NCI-H774 (cell line): ENCODE measurements around the gene HOXA5.
A peak's percentile ranks its signal among the peaks of the same experiment; 100 is the strongest.

Experiments
- DNase-seq: peaks from one replicate; lab custom pipeline; 2025; lab: John Stamatoyannopoulos, UW

HOXA5 gene

DNA sequence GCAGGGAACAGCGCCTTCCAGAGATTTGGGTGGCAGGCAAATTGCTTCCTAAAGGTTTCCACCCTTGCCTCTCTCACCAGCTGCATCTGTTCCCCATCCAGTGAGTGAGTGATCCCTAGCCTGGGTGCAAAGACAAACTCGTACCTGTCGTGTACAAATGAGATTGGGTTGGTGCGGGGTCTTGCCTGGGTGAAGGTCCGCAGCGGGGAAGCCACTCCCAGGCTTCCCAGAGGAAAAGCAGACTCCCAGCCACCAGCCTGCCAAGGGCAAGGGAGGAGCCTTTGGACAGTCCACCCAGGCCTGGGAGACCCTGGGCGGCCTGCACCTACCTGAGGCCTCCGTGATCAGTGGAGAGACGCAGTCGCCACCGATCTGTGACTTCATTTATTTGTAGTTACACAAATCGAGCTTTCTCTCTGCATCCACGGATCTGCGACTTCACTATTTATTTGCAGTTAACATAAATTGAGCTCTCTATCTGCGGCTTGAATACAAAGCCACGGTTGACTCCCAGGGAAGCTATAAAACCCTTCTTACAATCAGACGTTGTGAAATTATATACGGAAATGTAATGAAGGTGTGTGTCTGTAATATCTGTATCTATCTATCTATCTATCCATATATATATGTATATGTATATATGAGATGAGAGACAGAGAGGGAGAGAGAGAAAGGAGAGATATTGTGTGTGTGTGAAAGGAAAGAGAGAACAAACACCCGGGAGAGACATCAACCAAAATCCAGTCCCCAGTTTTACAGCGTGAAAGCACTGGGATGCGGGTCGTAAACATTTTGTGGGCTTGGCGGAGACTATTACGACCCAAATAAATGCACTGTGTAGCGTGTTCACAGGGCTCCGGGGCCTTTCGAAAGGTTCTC is 16.0 kb upstream of the HOXA5 start:
- no peak for DNase-seq

DNA sequence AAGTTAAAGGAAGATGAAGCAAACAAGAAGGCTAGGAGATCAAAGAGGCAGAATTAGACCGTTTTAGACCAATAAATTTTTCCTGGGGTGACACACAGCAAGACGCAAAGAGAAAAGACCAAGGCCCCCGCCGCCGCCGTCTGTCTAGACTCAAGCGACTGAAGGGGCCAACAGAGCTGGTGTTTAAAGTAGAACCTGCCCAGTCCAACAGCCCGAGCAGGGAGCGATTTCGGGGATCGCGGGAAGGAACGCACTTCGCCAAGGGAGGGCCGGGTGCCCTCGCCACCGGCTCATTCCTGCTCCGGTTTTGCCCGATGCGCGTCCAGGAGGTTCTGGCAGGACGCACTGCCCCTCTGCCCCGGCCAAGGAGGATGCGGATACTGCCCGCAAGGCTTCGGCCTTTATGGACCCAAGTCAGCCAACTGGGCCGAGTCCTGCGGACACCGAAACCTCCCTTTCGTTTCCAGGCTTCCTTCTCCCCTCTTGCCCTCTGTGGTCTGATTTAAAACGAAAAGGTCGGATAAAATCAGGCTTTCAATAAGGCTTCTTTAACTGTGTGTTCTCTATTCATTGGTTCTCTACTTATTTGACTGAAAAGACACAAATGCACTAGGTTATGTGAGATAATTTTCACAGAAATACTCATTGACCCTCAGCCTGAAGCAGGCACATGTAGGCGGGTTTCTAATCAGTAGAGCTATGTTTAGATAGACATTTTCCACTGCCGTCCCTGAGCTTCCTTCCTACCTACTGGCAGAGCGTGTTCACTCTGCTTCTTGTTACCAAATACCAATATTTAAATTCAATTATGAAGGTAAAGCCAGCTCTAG is 15.2 kb upstream of the HOXA5 start:
- no peak for DNase-seq

DNA sequence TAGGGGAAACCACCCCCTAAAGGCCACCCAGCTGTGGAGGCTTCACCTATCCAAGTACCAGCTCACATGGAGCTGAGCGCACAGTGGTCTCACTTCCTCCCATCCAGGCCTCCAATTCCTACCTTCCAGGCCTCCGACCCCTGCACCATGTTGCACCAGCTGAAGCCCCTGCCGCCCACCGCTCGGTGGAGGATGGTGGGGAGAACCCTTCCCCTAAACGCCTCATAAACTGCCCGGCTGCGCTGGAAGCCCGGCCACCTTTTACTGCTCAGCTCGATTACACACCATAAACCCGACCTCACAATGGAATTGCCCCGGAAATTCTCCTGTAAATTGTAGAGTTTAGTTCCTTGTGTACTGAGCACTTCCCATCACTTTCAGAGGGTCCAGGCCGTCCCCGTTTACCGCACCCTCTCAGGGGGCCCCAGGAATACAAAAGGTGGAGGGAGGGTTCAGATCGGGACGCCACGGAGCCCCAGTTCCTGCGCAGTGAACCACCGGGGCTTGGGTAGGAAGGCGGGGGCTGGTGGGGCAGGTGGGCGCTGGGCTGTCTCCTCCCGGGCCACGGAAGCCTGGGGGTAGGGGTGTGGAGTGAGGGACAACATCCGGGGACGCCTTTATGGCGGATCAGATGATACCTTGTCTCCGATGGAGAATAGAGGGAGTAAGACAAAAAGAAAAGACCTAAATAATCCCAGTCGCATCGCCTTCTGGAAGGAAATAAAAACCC is 14.4 kb upstream of the HOXA5 start:
- no peak for DNase-seq

DNA sequence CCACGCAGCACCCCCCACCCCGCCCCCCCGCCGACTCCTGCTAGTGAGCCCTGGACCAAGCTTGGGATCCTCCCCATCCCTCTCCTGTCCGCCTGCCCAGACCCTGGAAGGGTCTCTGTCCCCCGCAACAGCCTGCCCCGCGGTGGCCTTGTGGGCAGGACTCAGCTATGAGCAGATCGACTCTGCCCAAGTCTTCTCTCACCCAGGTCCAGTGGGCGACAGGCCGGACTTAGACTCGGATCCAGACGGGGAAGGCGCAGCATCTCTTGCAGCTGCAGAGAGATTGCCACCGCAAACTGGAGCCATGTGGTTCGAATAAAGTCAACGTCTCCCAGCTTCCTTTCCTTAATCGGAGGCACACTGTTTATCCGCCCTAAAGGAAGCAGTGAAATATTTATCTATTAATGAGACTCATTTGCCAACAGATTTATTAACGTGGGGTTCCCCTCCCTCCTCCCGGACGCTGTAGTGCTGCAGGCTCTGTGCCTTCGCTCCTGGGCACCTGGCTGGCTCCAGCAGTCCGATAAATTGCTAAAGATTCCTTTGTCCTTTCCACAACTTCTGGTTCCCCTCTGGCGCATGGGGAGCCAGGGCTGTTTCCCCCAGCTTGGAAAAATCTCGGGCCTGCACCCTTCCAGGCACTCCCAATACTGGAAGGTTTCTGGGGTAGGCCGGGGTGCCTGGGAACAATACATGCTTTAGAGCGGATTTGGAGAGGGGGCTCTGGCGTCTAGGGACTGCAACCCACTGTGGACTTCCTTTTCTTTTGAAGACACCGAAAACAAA is 13.6 kb upstream of the HOXA5 start:
- no peak for DNase-seq

DNA sequence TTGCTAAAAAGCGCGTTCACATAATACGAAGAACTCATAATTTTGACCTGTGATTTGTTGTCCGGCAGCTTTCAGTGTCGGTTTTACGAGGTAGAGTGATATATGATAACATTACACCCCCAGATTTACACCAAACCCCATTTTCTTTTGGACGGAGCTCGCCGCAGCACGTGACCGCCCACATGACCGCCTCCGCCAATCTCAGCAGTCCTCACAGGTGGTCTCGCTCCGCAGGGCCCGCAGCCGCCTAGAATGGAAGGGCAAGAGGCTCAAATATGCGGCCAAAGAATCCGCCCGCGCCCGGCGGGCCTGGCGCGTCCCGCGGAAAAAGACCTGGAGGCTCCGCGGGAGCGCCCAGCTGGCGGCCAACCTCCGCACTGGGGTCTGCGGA is 13.0 kb upstream of the HOXA5 start, which contains the start of gene HOXA7:
Gene HOXA7, minus strand, starts transcription at position 168 of the 391 bp plus-strand sequence. Its CDS starts 130 bp downstream, at position 38.
- DNase-seq, result no peak

DNA sequence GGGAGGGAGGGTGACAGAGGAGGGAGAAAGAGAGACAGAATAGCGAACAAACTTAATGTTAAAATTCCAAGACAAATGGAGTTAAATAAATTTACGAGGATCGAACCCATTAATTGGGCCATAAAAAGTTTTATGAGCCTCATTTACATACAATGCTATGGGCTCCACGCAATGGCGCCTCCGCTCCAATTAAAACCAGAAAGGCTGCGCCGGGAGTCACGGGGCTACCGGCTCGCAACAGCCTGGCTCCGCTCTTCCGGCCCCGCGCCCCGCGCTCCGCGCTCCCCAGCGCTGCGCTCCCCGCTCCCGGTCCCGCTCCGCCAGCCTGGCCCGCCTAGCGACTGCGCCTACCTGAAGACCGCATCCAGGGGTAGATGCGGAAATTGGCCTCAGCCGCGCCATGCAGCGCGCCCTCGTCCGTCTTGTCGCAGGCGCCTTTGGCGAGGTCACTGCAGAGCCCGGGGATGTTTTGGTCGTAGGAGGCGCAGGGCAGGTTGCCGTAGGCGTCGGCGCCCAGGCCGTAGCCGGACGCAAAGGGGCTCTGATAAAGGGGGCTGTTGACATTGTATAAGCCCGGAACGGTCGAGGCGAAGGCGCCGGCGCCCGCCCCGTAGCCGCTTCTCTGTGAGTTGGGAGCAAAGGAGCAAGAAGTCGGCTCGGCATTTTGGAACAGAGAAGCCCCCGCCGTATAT is 12.5 kb upstream of the HOXA5 start:
- DNase-seq, result no peak

DNA sequence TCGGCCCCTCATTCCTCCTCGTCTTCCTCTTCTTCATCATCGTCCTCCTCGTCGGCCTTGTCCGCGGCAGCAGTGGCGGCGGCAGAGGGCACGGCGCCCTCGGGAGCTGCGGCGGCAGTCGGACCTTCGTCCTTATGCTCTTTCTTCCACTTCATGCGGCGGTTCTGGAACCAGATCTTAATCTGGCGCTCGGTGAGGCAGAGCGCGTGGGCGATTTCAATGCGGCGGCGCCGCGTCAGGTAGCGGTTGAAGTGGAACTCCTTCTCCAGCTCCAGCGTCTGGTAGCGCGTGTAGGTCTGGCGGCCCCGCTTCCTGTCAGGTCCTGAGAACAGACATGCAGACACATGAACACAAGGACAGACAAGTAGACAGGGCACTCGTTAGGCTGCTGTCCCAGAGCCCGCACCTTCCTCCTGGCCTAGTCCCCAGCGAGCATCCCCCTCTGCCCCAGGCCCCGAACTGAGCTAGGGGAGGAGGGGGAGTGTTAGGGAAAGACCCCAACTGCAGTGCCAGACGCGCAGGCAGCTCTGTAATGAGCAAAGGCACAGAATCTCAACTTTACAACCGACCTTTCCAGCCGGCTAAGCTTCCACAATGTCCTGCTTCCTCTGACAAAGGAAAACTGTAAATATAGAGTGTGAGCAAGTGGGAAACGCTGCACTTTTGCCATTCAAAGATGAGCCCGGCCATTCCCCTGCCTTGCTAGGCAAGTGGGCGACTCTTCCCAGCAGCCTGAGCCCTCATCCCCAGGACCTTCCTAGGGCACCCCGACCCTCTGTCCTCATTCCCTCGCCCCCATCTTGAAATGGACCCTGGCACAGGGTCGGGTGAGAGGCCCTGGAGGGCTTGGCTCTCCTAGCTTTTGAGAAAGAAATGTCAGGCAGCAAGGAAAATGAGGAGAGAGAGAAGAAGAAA is 11.7 kb upstream of the HOXA5 start:
- DNase-seq, result no peak

DNA sequence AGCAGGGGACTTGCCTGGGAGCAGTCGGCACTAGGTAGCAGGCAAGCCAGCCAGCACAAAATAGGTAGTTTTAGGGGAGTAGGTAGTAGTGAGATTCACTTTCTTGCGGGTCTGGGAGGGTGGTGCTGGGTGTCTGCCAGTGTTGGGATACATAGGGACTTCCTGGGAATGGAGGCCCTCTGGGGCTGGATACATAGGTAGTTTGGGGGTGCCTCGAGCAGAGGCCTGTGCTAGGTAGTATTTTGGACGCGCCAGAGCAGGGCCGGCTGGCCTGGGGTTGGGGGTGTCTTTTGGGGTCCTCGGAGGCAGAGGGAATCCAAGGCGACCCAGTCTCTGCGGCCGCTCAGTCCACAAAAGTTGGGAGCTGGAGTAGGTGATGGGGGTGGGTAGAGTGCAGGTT is 10.9 kb upstream of the HOXA5 start:
- no peak for DNase-seq

DNA sequence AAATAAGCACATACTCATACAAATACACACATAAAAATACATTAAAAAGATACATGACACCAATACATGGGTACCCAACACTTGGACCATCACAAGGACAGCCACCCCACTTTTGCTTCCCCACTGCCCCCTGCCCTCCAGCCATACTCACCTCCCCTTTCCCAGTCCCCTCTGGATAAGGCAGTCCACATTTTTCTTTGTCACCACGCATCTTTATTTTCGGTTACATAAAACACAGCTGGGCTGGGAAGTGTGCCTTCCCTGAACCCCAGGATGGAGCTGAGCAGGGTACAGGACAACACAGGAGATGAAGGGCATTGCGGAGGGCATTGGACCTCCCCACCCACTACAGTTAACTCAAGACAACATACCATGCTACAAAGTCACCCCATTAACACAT is 10.0 kb upstream of the HOXA5 start:
- DNase-seq, result no peak

DNA sequence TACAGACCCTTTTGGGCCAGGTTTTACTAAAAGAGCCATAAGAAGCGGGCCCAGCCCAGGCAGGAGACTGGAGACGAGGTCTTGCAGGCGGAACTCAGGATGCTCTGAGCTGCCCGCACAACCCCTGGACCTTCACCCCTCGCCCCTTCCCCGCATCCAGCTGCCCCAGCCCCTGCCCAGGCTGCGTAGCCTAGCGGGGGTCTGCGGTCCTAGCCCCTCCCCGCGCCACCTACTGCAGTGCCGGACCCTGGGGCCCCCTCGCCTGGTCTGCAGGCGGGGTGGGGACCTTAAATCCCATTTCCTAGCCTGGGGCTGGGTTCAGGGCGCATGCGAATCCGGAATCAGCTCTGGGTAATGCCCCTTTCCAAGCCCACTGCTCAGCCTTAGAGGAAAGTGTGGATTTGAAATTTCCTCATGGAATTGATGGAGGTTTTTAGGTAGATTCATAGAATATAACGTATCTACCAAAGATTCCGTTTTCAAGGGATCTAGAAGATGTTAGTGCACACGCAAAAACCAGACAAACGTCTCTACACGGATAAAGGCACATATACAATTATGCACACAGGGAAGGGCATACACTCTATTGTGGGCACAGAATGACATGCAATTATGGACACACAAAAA is 9.4 kb upstream of the HOXA5 start:
- DNase-seq, result no peak

DNA sequence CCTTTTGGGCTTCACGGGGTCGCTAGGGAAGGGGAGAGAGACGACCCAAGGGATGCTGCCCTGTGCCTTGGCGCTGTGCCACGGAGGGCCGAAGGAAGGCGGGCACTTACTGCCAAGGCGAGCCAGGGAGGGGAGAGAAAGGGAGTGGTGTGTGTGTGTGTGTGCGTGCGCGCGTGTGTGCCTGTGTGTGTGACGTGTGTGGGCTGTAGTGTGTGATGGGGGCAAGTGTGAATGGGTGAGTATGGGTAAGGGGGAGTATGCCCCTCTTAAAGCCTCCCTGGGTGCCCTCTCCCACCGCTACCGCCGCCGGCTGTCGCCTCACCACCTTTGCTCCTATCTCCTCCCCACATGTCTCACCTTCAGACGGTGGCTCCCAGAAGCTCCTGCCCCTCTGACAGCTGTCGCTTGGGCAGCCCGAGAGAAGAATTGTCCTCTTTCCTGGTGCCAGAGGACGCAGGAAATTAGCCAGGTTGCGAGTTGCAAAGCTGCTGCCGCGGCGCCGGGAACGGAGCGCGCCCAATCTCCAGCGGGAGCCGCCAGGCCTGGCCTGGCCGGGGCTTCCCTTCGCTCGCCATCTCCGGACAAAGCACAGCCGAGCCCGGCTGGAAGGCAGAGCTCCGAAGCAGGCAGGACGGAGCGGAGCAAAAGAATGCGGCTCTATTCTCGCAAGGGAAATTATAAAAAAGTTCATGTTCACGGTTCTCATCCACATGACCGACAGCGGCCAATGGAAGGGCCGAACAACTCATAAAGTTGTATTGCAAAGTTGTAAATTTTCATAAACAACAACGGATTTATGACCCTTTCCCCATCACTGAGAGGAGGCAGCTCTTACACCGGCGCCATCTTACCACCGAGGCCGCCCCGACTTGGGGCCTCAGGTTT is 8.7 kb upstream of the HOXA5 start, which contains the start of gene HOXA3:
Gene HOXA3, minus strand, starts transcription at position 653 of the 885 bp plus-strand sequence. CDS start 41,943 bp downstream, outside the sequence.
- no peak for DNase-seq

DNA sequence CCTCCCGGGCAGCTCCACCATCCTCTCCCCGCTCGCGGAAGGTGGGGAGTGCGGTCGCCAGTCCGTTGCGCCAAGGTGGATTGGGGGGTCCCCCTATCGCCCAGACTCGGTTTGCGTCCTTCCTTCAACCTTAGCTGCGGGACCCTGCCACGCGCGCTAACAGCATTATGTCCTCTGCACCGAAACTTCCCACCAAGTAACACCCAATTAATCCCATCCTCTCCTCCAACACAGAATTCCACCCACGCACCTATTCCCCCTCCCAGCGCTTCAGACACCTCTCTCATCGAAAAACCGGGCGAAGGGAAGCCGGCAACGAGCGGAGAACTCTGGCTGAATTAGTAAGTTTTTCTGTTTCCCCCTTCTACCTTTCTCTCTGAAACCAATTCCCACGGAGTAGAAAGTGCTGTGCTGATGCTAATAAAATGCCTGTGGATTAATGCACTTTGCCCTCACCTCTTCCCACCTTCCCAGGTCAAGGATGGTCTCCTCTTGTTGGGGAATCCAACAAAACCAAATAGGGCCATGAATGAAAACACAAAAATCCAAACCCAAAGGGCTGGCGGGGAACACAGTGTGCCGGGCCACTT is 8.0 kb upstream of the HOXA5 start:
- DNase-seq, result no peak

DNA sequence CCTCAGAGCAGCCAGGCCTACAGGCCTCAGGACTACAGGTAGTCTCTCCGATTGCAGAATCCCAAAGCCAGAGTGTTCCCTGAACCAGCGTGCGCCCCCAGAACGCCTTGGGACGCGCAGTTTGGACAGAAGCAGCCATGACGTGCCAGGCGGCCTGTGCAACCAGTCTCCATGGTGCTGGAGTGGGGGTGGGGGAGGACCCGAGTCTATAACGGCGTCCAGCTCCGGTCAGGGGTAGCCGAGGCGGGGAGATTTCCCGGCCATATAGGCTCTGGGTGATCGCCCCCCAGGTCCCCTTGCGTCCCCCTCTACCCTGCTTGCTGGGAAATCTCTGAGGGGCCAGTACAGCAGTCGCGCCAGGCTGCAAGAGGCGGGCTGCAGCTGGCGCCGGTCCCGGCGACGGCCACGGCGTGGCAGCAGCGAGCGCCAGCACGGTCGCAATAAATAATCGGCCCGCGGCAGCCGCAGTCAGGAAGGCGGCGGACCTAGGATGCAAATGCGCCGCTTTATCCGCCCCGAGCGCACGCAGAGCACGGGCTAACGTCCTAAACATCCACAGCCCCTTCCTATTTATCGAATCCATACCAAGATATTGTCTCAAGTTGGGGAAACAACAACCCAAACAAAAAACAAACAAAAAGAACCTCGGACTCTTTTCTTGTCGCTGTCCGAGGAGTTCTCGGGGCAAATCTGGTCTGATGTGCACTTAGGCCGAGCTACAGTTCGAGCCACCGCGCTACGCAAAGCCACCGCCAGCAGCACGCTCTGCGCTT is 7.3 kb upstream of the HOXA5 start:
- DNase-seq, result peak; percentile 84

DNA sequence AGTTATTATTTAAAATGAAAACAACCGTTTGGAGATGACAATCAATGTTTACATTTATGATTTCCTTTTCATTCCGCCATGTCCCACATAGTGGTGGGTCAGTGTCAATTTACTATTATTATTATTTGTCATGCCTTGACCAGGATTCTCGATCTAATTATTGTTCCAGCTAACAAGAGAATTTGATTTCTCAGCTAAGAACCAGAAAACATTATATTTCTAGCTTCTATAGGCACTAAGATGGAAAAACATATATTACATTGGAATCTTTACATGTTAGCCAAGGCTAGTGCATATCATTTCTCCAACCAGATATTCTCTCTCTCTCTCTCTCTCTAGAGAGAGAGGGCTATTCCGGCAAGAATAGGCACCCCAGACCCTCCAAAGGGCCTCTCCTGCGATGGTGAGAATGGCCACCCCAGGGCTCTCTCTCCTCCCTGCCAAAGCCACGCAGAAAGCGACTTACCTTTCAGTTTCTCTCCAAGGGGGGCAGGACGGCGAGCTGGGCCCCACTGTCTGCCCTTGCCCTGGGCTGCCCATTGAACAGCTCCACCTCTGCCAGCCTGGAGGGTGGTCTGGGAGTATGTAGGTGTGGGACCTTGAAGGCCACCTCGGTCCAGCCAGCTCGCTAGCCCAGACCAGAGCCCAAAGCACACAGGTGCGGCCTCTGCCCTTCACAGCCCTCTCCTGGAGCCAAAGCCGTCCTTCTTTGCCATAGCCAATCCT is 6.5 kb upstream of the HOXA5 start:
- DNase-seq, result no peak

DNA sequence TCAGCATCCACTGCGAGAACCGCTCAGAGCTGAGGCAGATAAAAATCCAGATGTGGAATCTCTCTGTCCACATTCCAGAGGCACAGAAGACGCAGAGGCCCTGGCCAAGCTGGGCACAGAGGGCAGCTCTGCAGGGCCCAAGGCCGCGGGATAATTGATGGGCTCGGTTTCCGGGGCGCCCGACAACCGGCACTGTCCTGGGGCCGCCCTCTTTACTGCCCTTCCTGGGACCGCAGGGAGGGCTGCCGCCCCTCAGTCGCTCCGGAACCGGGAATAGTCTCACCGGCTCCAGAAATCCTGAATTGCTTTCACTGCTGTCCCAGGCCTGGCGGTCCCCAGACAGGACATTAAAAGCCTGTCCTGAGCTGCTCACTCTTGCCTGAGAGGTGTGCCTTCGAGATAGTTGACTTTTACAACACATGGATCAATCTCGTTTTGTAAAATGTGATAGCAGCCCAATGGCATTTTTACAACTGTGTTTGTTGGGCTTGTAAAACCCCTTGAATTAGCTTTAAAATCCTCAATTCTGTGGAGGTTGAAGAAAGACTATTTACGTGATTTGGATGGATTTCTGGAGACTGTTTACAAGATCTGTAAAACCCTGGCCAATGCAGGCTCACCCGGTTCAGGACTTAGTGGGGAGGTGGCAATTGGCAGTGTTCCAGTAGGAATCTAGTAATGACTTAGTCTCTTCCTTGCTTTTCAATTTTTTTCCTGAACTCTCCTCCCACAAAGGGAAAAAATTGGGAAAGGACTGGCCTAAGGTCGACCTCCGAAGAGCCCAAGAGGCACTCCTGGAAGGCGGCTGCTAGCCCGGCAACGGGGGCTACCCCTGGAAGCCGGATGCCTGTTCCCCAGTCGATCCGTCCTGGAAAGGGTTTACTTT is 5.5 kb upstream of the HOXA5 start:
- no peak for DNase-seq
